ENCODE measurements around the gene XKRX.

Gene XKRX

GRCh38 chrX:100895365-100896075, 33.2 kb downstream of the XKRX start:
- DNase-seq (ENCODE audit: low spot score) = no peak

DNA sequence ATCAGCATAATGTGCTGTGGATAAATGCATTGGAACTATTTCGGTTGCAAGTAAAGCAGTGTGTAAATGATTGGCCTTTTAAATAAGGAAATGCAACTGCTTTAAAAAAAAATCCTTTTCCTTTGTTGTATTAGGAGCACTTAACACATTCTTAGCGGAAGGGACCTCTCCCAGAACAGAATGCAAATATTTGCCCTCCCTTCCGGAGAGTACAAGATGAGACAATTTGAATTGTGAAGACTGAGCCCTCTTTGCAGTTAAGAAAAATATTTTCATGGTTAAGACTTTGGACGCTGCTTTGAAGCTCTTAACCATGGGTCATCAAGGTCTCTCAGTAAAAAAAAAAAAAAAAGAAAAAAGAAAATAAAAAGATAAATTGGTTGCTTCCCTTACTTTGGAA, 45.1 kb downstream of the XKRX start:
- DNase-seq (ENCODE audit: low spot score) = no peak

DNA sequence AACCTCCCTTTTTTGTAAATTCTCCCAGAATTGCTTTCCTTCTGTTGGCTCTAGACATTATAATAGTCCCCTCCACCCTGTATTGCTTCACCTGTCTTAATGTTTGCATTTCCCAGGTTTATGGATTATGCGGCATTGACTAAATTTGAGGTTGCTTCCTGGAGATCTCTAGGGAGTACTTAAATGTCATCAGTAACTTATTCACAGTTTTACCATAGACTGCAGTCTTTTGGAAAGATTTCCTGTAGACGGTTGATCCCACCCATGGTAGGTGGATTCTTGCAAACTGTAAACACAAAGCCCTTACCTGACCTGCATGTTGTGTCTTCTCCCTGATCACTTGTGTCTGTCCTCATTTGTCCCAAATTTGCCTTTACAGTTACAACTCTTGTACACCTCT, 48.3 kb downstream of the XKRX start:
- no peak for DNase-seq (ENCODE audit: low spot score)

- no peak for DNase-seq (ENCODE audit: low spot score)
Observed at GRCh38 chrX:100874325-100874724, 54.4 kb downstream of the XKRX start, which contains the start of gene NOX1. NOX1 (minus strand) TSS chrX:100874359; CDS start chrX:100874139, 220 bp downstream.

DNA sequence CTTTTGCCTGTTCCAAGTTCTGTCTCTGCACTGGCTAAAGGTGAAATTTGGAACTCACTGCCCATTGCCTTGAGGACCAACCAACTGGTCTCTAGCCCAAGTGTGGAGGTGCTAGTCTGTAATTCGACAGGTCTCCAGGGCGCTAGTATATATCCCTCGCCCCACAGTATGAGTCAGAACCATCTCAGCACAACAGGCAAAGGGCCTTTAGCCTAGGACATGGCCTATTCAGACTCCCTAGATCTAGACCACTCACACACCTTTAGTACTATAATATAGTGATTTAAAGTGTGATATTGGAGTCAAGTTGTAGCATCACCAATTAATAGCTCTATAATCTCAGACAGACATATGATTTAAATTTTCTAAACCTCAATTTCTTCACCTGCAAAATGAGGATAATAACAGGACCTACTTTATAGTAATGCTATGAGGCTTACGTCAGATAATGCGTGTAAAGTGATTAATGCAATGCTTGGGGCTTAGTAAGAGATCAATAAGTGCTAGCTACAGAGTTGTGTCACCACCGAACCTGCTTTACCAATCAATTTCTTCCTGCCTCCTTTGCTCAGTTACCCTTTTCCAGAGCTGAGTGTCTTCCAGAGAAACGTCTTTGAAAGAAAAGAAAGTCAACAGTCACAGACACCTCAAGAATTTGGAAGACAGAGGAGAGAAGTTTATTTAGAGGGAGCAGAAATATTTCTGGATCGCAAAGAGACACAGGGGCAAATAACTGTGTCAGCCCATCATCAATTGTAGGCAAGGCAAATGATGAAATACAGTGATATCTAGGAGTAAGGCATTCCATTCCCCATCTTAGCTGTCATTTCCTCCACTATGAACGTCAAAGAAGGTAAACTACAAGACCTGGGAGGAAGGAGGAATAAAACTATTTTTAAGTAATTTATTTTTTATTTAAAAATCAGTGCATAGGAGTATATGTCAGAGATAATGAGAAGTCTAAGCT, 56.8 kb downstream of the XKRX start:
- no peak for DNase-seq (ENCODE audit: low spot score)

- DNase-seq (ENCODE audit: low spot score) = no peak
Observed at GRCh38 chrX:100870527-100870926, 58.2 kb downstream of the XKRX start.

- DNase-seq (ENCODE audit: low spot score) = no peak
Observed at GRCh38 chrX:100868273-100868672, 60.4 kb downstream of the XKRX start.

DNA sequence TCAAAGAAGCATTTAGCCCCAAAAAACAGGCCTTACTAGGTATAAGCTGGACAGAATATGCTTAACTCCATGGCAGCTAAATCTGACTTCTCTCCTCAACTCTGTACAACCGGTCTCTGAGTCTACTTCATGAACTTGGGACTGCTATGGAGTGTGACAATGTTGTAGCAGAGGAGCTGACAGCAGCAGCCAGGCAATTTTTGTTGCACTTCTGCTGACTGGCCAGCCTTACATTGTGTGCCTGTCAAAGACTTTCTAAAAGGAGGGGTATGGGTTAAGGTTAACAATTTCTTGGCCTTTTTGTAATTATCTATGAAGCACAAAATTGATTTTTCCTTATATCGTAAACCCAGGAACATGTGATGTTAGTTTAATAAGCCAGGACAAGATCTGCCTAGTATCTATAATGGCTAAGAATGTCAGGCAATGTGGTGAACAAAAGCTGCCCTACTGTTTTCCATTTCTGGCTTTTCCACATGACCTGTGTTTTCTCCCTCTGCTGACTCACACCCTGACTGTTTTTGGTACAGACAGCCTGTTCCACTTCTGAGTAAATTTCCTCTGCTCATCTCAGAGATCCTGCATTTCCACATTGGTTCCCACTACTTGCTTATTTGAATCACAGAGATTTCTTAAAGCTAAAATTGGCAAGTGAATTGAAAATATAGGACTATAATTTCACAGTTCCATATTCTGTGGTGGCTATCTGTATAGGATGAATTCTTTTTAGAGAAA, 63.9 kb downstream of the XKRX start:
- DNase-seq (ENCODE audit: low spot score) = no peak

All from hematopoietic multipotent progenitor cell treated with erythropoietin and hydrocortisone succinate and interleukin-3 and kit ligand, for 17 days (in vitro differentiated cells).